Activated CD4-positive, alpha-beta T cell treated with anti-CD3 and anti-CD28 coated beads, Interleukin-2, amount 50 U/mL, for 16 hours (primary cell): ENCODE results near the gene DEFB124.

Experiments
- DNase-seq: peaks from one replicate; pipeline ENCODE4 v3.0.0-alpha.2; 2020

The DEFB124 gene

GRCh38 chr20:31415653-31416052, 59.3 kb downstream of the DEFB124 start:
- DNase-seq, result no peak
